Activated CD8-positive, alpha-beta memory T cell treated with anti-CD3 and anti-CD28 coated beads for 24 hours (primary cell): Measurements from ENCODE around the gene SMIM41.

Source experiments
- DNase-seq: peaks from one replicate; pipeline ENCODE4 v3.0.0-alpha.2; 2020

The SMIM41 gene

GRCh38 chr12:52079576-52080402 lies at the start of gene SMIM41:
Gene SMIM41 (plus strand): TSS chr12:52079704. CDS start chr12:52079780, 76 bp downstream.
- no peak for DNase-seq

DNA sequence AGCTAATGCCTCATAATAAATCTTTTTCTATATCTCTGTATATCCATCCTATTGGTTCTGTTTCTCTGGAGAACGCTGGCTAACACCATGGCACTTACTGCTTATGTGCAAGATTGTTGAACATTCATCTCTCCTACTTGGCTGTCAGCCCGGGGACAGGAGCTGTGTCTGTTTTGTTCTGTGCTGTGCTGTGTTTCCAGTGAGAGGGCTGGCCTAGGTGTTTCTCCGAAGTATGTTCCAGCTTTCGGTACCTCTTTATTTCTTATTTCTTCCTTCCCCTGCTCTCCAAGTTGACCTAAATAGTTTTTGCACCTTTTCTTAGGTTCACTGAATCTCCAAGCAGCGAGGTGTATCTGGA lies 47.1 kb upstream of the SMIM41 start:
- DNase-seq, result no peak

- DNase-seq, result peak; percentile 91
Measured at GRCh38 chr12:52032804-52033445, 46.6 kb upstream of the SMIM41 start.

- no peak for DNase-seq
Measured at GRCh38 chr12:52033446-52034140, 45.9 kb upstream of the SMIM41 start.

DNA sequence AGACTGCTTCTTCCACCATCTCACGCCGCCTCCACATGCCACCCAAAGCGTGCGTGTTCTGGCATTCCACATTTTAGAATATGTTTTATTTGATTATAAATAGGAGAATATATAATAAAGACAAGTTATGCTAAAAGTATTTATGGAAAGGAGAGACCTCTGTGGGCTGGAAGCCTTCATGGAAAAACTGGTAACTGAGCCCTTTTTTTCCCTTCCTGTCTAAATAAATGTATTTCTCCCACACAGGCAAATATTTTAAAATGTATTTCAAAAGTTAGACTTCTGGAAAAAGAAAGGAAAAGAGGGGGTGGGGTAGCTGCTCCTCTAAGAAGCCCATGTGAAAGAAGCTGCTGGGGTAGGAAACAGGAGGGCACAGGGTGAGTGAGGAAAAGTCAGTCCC lies 44.3 kb upstream of the SMIM41 start:
- DNase-seq, result no peak

DNA sequence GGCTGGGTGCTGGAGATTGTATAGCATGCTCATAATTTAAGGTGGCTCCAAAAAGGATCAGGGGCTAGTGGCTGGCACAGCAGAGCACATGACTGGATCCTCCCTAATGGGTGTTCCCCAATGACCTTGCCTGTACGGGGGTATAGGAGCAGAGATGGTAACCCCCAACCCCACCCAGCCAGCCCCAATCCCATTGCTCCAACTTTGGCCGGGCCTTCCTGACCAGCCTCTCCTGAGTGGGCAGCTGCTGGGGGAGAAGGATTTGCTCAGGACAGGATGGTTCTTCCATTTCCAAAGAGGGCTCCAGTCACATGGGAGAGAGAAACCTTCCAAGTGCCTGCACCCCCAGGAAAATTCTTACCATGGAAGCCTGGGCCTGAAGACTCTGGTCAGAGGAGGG lies 43.6 kb upstream of the SMIM41 start:
- DNase-seq, result no peak

DNA sequence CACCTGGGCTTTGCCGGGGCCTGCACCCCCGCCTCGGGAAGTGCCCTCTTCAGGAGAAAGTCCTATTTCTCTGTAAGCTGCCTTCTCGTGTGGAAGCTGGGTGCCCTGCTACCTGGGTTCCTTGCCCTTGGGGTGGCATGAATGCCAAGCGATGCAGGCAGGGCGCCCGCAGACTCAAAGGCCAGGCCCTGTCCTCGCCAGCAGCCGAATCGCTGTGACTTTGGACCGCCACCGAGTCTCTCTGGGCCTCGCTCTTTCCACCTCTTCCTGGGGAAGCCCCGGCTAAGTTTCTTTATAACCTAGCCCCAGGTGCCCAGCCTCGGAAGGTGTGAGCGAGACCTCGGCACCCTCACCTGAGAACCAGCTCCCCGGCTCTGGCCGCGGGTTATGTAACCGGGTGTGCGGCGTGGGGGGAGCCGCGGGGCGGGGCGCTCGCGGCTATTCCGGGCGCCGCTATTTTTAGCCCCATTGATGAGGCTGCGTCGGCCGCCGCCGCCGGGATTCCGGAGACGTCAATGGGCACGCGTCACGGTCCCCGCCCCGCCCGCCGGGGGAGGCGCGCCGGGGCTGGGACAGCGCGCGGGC lies 42.8 kb upstream of the SMIM41 start:
- peak; percentile 87 for DNase-seq

GRCh38 chr12:52037248-52037861 lies 42.1 kb upstream of the SMIM41 start:
- peak; percentile 67 for DNase-seq

- DNase-seq, result no peak
Measured at GRCh38 chr12:52038447-52038846, 41.1 kb upstream of the SMIM41 start.

- no peak for DNase-seq
Measured at GRCh38 chr12:52041035-52041434, 38.5 kb upstream of the SMIM41 start.

- DNase-seq, result peak; percentile 72
Measured at GRCh38 chr12:52041695-52042123, 37.8 kb upstream of the SMIM41 start.

- DNase-seq, result no peak
Measured at GRCh38 chr12:52042706-52043385, 36.7 kb upstream of the SMIM41 start.

GRCh38 chr12:52043386-52044212 lies 35.9 kb upstream of the SMIM41 start:
- DNase-seq, result no peak

- DNase-seq, result no peak
Measured at GRCh38 chr12:52044292-52044983, 35.1 kb upstream of the SMIM41 start.

- DNase-seq, result no peak
Measured at GRCh38 chr12:52045794-52046199, 33.7 kb upstream of the SMIM41 start.

GRCh38 chr12:52046859-52047258 lies 32.6 kb upstream of the SMIM41 start:
- no peak for DNase-seq

- no peak for DNase-seq
Measured at GRCh38 chr12:52049286-52049685, 30.2 kb upstream of the SMIM41 start.

DNA sequence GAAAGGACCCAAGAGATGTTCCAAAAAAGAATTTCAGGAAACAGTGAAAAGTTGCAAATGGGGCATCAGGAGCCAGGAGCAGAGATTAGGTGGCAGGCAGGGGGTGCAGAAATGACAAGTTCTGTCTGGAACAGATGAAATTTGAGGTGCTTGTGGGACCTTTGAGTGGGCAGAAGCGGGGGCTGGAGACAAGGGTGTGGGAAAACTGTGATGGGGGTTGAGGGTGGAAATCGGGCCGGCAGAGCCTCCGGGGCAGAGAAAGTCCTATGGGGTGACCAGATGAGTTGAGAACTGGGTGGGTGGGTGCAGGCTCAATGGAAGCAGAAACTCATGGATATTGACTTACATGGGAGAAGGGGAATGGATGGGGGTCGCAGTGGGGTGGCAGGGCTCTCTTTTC lies 29.8 kb upstream of the SMIM41 start:
- no peak for DNase-seq

- no peak for DNase-seq
Measured at GRCh38 chr12:52050116-52050757, 29.3 kb upstream of the SMIM41 start.
